H7 (cell line): ENCODE results near the gene MYRFL. TPM values are rescaled to one million over a fixed set of nuclear protein-coding genes. Genes with fewer than 3 reads are reported as not detected.
"Not testable (repeated sequence)": the region's sequence is repeated elsewhere in the genome, so short reads cannot be mapped to it uniquely, and the experiment has no call there.

ENCODE experiments used
- DNase-seq: peaks from one replicate; pipeline ENCODE4 v3.0.0; 2012
- H3K27me3 ChIP-seq: 2 replicates; pipeline ENCODE4 v1.6.0; 2011; ENCODE audit warnings: mild to moderate bottlenecking, low read length; ENCODE audit not compliant: control insufficient read depth, insufficient read depth
- H3K36me3 ChIP-seq: replicated peaks from 2 replicates; pipeline ENCODE4 v1.5.1; 2011; ENCODE audit warnings: low read length; ENCODE audit not compliant: control insufficient read depth, insufficient read depth
- H3K4me3 ChIP-seq: 2 replicates; pipeline ENCODE4 v1.5.1; 2011; ENCODE audit warnings: low read depth, mild to moderate bottlenecking, control low read depth, low read length, moderate library complexity; ENCODE audit not compliant: insufficient read depth
- total RNA-seq: library from RNA; depleted of rRNA; stranded (reverse); fragments of >200 nt; shearing (Covaris generic); gene quantifications from 2 replicates; pipeline ENCODE4 v1.2.3, GENCODE V29; 2014; rRNA removed

Gene MYRFL
- 0.11 TPM in 1 of 2 replicates, not detected in the other for total RNA-seq

- no peaks in the 10 kb centered on the region for H3K36me3 ChIP-seq
- DNase-seq = no peak
- no peaks in the 10 kb centered on the region for H3K27me3 ChIP-seq
- no peak within 1 kb of the TSS for H3K4me3 ChIP-seq
These were observed at the start of gene MYRFL for GRCh38 chr12:69824966-69825560. Gene MYRFL, plus strand, starts transcription at chr12:69825227. Its CDS starts 291 bp downstream, at chr12:69825518.

GRCh38 chr12:69779928-69780327, 45.1 kb upstream of the MYRFL start:
- Histone ChIP-seq H3K27me3 (no peaks in the 10 kb centered on the region), H3K4me3 (no peak overlapping the region), H3K36me3 (no peaks in the 10 kb centered on the region; the same call in 1 of the 2 replicates)
- DNase-seq = peak; percentile 69

GRCh38 chr12:69783365-69783764, 41.7 kb upstream of the MYRFL start:
- Histone ChIP-seq H3K36me3 (no peaks in the 10 kb centered on the region; the same call in none of the 2 replicates), H3K4me3 (no peak overlapping the region), H3K27me3 (no peaks in the 10 kb centered on the region)
- DNase-seq = no peak

DNA sequence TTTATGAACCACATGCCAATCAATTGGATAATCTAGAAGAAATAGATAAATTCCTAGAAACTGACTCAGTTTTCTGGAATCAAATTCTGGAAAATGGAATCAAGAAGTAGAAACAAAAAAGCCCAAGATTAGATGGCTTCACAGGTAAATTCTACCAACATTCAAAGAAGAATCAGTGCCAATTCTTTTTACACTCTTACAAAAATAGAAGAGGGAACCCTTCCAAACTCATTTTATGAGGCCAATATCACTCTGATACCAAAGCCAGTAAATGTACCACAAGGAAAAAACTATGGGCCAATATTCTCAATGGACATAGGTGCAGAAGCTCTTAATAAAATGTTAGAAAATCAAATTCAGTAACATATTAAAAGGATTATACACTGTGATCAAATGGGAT, 35.7 kb upstream of the MYRFL start:
- Histone ChIP-seq H3K4me3 (no peak overlapping the region), H3K27me3 (no peaks in the 10 kb centered on the region), H3K36me3 (no peaks in the 10 kb centered on the region; the same call in none of the 2 replicates)
- DNase-seq = no peak

DNA sequence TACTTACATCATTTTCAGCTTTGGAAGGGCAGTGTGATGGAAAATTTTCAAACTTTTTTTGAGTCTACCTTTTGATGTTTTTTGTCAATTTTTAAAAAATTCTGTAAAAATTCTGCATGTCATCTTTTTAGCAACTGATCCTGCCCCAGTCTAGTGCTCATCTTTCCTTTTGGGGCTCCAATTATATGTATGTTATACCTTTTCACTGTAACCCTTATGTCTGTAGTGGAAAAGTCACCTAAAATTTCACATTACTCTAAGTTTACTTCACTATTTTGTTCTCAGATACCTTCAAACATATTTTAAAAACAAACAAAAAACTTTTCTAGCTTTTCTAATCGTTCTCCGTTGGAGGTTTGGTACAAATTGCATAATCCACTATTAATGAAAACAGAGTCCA, 32.5 kb upstream of the MYRFL start:
- DNase-seq = no peak
- H3K4me3 ChIP-seq = no peak overlapping the region
- peaks cover 4% of the 10 kb centered on the region for H3K36me3 ChIP-seq
- H3K27me3 ChIP-seq = no peaks in the 10 kb centered on the region

- DNase-seq, H3K36me3 ChIP-seq, H3K4me3 ChIP-seq, H3K27me3 ChIP-seq: not testable (repeated sequence)
These were observed 17.7 kb upstream of the MYRFL start for GRCh38 chr12:69807101-69807897.

GRCh38 chr12:69810870-69811498, 14.0 kb upstream of the MYRFL start:
- no peaks in the 10 kb centered on the region for H3K27me3 ChIP-seq
- H3K36me3 ChIP-seq = no peaks in the 10 kb centered on the region
- no peak for DNase-seq
- H3K4me3 ChIP-seq = no peak overlapping the region

DNA sequence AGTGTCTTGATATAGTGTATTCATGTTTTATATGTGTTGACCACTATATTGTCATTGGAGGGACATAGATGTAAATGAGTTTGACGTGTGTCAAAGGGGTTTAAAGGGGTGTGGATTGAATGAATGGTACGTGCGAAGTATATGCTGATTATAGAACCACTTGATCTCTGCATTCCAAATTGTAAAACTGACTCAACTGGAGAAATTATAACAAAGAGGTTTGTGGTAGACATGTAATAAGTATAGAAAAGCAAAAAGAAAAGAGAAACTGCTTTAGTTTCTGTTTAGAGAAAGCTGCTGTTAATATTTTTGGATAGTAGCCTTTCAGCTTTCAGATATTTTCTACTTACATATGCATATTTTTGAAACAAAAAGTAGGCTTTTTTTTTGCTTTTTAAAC, 8.9 kb upstream of the MYRFL start:
- Histone ChIP-seq H3K27me3 (no peaks in the 10 kb centered on the region), H3K36me3 (no peaks in the 10 kb centered on the region), H3K4me3 (no peak overlapping the region)
- no peak for DNase-seq

- no peak for DNase-seq
- Histone ChIP-seq H3K4me3 (no peak overlapping the region), H3K36me3 (no peaks in the 10 kb centered on the region), H3K27me3 (no peaks in the 10 kb centered on the region)
These were observed 4.0 kb upstream of the MYRFL start for GRCh38 chr12:69821032-69821455.

DNA sequence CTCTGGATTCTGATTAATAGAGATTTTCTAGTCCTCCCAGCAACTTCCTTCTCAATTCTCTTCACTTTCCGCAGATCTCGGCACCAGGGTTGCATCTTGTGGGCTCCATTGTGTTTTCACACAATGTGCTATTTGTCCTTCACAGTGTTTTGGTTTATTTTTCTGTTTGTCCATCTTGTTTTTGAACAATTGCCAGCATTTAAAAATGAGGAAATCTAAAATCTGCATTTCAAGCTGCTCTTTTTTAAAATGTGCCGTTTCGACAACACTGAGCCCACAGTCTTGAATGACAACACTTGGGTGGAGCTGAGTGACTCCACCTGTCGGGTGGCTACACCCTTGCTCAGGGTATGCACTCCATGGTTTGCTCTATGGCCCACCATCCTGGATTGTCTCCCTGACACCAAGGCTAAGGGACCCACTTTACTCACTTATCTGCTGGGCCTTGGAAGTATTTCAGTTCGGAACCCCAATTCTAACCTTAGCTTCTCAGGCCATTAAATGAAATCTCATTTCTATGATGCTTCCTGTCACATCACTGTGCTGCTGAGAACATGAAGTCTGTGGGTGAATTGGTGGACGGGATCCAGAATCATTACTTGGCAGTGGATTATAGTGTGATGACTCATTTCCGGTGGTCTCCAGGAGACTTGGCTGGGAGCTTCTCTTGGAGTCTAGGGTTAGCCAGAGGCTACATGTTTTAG, 3.4 kb upstream of the MYRFL start:
- H3K4me3 ChIP-seq = no peak overlapping the region
- no peak for DNase-seq

DNA sequence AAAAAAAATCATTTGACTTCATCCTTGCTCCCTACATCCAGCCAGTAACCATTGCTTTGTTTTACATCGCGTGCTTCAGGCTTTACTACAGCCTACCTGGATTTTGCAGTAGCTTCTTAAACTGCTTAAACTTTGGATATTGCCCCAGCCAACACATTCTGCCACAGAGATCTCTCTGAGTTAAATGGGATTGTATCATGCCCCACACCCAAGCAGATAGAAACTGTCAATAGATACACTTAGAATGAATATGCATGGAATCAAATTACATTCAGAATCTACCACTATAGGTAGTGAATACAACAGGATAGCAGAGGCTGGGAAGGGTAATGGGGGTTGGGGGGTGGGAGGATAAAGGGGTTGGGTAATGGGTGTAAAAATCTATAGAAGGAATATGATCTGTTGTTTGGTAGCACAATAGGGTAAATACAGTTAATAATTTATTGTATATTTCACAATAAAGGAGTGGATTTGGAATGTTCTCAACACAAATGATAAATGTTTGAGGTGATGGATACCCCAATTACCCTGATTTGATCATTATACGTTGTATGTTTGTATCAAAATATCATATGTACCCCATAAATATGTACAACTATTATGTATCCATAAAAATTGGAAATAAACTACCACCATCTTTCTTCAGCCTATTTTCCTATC, 2.7 kb upstream of the MYRFL start:
- no peaks in the 10 kb centered on the region for H3K27me3 ChIP-seq
- no peak for DNase-seq
- H3K36me3 ChIP-seq = no peaks in the 10 kb centered on the region
- no peak overlapping the region for H3K4me3 ChIP-seq

More for the DNA sequence above, 3.4 kb upstream of the MYRFL start:
- H3K36me3 ChIP-seq = no peaks in the 10 kb centered on the region
- no peaks in the 10 kb centered on the region for H3K27me3 ChIP-seq

- no peaks in the 10 kb centered on the region for H3K36me3 ChIP-seq
- DNase-seq = no peak
- no peak overlapping the region for H3K4me3 ChIP-seq
- no peaks in the 10 kb centered on the region for H3K27me3 ChIP-seq
These were observed 999 bp upstream of the MYRFL start for GRCh38 chr12:69824028-69824427.

DNA sequence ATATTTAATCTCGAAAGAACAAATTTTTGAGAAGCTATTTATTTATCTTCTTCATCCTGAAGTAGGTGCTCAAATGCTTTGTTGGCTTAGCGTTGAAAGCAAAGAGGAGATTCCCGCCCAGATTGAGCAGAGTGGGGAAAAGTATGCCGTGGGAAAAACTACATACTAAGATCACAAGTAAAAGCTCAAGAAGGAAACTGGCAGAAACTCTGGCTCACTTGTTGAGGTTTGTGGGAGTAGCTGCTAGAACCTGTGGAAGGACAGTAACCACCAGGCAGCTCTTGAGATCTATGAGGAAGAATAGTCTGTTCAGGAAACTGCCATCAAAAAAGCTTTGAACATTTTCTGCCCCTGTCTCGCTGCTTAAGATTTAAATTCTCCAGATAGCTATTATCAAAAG, 3.9 kb downstream of the MYRFL start:
- no peak for DNase-seq
- Histone ChIP-seq H3K4me3 (no peak overlapping the region), H3K36me3 (no peaks in the 10 kb centered on the region), H3K27me3 (no peaks in the 10 kb centered on the region)

- Histone ChIP-seq H3K4me3 (no peak overlapping the region), H3K36me3 (no peaks in the 10 kb centered on the region), H3K27me3 (no peaks in the 10 kb centered on the region)
- no peak for DNase-seq
These were observed 8.7 kb downstream of the MYRFL start for GRCh38 chr12:69833696-69834095.
